ENCODE measurements around the gene KRTAP12-1.

DNA sequence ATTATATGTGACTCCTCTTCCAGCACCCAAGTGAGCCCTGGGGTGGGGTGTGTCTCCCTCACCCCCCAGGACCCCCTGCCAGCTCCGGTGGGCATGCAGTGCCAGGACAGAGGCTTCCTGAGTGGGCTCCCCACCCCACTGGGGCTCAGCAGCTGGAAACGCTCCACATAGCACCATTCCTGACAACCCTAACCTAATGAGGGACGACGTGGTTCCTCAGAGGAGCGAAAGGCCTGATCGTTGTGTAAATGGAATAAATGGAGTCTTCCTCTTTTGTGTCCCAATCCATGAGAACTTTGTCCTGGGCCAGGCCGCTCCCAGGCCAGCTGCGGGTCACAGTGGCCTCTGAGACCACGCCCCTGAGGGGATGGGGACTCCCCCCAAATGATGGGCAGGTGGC, 31.2 kb upstream of the KRTAP12-1 start:
- no peak for TF ChIP-seq GATA2 (IDR thresholded peaks at IDR 0.05; ENCODE audit: low read depth, low read length)
- TF ChIP-seq GATA3 (IDR thresholded peaks at IDR 0.05; ENCODE audit: low read depth, low read length) = no peak

All from SH-SY5Y (cell line).